Measurements from ENCODE around the gene RIPOR1. TPM values are rescaled to one million over a fixed set of nuclear protein-coding genes. Genes with fewer than 3 reads are reported as not detected.
A peak's percentile ranks its signal among the peaks of the same experiment; 100 is the strongest.

The RIPOR1 gene
- total RNA-seq, 1 experiment from 2014 or later: 14.8 TPM

DNA sequence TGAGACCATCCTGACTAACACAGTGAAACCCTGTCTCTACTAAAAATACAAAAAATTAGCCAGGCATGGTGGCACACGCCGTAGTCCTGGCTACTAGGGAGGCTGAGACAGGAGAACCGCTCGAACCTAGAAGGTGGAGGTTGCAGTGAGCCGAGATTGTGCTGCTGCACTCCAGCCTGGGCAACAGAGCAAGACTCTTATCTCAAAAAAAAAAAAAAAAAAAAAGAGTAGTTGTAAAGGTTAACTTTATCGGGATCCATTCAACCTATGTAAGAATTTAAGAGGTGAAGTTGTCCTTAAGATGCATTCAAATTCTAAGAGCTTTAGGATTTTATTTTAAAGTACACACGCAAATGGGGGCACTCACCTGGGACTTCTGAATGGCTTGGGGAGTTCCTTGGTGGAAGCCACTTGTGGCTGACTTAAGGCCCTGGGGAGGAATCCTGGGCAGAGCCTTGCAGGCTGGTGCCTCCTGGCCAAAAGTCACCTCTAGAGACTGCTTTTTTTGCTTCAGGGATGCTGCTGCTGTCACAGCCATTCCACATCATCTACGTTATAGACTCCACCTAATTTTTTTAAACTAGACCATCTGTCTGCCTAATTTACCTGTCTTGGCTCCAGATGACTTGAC is 37.0 kb downstream of the RIPOR1 start:
- no peaks in the 10 kb centered on the region for H3K9me2 ChIP-seq (replicated peaks; ENCODE audit: low read length)
- H2AFZ ChIP-seq (ENCODE audit: low read length): no peak overlapping the region
- TF ChIP-seq, protein P1, sequence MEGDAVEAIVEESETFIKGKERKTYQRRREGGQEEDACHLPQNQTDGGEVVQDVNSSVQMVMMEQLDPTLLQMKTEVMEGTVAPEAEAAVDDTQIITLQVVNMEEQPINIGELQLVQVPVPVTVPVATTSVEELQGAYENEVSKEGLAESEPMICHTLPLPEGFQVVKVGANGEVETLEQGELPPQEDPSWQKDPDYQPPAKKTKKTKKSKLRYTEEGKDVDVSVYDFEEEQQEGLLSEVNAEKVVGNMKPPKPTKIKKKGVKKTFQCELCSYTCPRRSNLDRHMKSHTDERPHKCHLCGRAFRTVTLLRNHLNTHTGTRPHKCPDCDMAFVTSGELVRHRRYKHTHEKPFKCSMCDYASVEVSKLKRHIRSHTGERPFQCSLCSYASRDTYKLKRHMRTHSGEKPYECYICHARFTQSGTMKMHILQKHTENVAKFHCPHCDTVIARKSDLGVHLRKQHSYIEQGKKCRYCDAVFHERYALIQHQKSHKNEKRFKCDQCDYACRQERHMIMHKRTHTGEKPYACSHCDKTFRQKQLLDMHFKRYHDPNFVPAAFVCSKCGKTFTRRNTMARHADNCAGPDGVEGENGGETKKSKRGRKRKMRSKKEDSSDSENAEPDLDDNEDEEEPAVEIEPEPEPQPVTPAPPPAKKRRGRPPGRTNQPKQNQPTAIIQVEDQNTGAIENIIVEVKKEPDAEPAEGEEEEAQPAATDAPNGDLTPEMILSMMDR (conservative IDR thresholded peaks at IDR 0.05; ENCODE audit: low read depth, low read length): no peak
- no peak for TF ChIP-seq EZH2 (IDR thresholded peaks at IDR 0.05; ENCODE audit: low read length, unreplicated experiment)
- TF ChIP-seq EZH2phosphoT487 (IDR thresholded peaks at IDR 0.05; ENCODE audit: borderline replicate concordance, low read length): no peak
- intact Hi-C loops (cut with micrococcal nuclease): no loop called here
- DNase-seq: no peak
- H3K79me2 ChIP-seq (ENCODE audit: low read length): peaks cover 77% of the 10 kb centered on the region
- no peak overlapping the region for H3K27ac ChIP-seq (ENCODE audit: low read length)
- no peak for ATAC-seq
- no peaks in the 10 kb centered on the region for H3K36me3 ChIP-seq (ENCODE audit: low read depth, low read length)
- H3F3A ChIP-seq (ENCODE audit: low read length, unreplicated experiment): no peaks in the 10 kb centered on the region
- no peaks in the 10 kb centered on the region for H3K27me3 ChIP-seq (ENCODE audit: low read length)
- no TSS peak for BruUV-seq (replicated peaks)
- H3K9ac ChIP-seq (ENCODE audit: low read length): no peak overlapping the region
- CTCF ChIA-PET: no interaction called here
- no peak overlapping the region for H3K4me3 ChIP-seq (ENCODE audit: low read length)
- H3K9me3 ChIP-seq (ENCODE audit: low read length): no peaks in the 10 kb centered on the region
- POLR2A ChIA-PET (ENCODE audit: unreplicated experiment): interaction anchor here (0.7 kb wide), 1 partner anchor 10 kb away, joined by 13 read pairs; no protein-coding TSS in a partner anchor
- H4K20me1 ChIP-seq (ENCODE audit: low read length): peaks cover 23% of the 10 kb centered on the region
- H3K4me1 ChIP-seq (ENCODE audit: insufficient read depth, low read length): peaks cover 17% of the 10 kb centered on the region
- H3K4me2 ChIP-seq (ENCODE audit: low read length): peak overlapping the region; percentile 91; the same call in 1 of the 2 replicates

DNA sequence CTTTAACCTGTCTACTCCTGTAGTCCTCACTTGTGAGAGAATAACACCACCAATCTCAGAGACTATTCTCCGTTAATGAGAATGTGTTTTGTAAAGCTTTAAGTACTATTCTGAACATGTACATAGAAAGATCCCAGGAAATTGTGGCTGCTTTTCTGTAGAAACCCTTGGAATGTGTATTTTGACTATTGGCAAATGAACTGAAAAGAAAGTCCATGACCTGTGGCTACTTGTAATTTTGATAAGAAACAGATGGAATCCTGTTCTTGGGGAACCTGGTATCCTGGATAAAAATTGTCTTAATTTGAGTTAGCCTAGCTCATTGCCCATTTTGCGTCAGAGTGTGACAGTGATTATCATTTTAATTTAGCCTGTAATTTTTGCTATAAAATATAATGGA is 42.8 kb downstream of the RIPOR1 start:
- intact Hi-C loops (cut with micrococcal nuclease): no loop called here
- no peaks in the 10 kb centered on the region for H4K20me1 ChIP-seq (ENCODE audit: low read length)
- H3K4me2 ChIP-seq (ENCODE audit: low read length): no peak overlapping the region
- H2AFZ ChIP-seq (ENCODE audit: low read length): no peak overlapping the region
- TSS peak; percentile 20 for BruUV-seq (replicated peaks)
- no peaks in the 10 kb centered on the region for H3F3A ChIP-seq (ENCODE audit: low read length, unreplicated experiment)
- ChIA-PET CTCF (no interaction called here), POLR2A (ENCODE audit: unreplicated experiment) (no interaction called here)
- no peaks in the 10 kb centered on the region for H3K4me1 ChIP-seq (ENCODE audit: insufficient read depth, low read length)
- no peaks in the 10 kb centered on the region for H3K9me2 ChIP-seq (replicated peaks; ENCODE audit: low read length)
- DNase-seq (no peak), ATAC-seq (no peak)
- peaks cover 16% of the 10 kb centered on the region; the same call in 1 of the 2 replicates for H3K36me3 ChIP-seq (ENCODE audit: low read depth, low read length)
- no peak overlapping the region for H3K4me3 ChIP-seq (ENCODE audit: low read length)
- no peak overlapping the region for H3K9ac ChIP-seq (ENCODE audit: low read length)
- TF ChIP-seq, protein P1 (conservative IDR thresholded peaks at IDR 0.05; ENCODE audit: low read depth, low read length): no peak
- TF ChIP-seq EZH2 (IDR thresholded peaks at IDR 0.05; ENCODE audit: low read length, unreplicated experiment) (no peak), EZH2phosphoT487 (IDR thresholded peaks at IDR 0.05; ENCODE audit: borderline replicate concordance, low read length) (no peak)
- H3K9me3 ChIP-seq (ENCODE audit: low read length): no peaks in the 10 kb centered on the region
- H3K27me3 ChIP-seq (ENCODE audit: low read length): no peaks in the 10 kb centered on the region
- H3K79me2 ChIP-seq (ENCODE audit: low read length): peaks cover 89% of the 10 kb centered on the region
- H3K27ac ChIP-seq (ENCODE audit: low read length): no peak overlapping the region

DNA sequence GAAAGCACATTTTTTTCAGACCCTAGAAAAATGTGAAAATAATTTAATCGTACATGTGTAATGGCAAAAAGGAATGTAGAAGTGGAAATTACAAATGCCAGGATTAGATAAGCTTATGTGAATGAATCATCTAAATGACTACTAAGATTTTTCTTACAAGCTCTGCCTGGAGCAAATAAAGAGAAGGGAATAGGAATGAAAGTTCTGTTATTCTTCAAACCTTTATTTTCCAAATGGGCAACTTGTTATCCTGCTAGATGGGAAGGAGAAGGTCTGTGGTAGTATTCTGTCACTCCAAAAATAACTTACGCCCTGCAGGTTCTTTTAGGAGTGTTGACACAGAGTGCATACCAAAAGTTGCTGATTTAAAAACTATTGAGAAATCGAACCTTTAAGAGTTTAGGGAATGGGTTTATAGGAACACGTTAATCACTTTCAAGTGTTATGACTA is 43.4 kb downstream of the RIPOR1 start:
- TF ChIP-seq, protein P1 (conservative IDR thresholded peaks at IDR 0.05; ENCODE audit: low read depth, low read length): no peak
- TF ChIP-seq EZH2phosphoT487 (IDR thresholded peaks at IDR 0.05; ENCODE audit: borderline replicate concordance, low read length): no peak
- TF ChIP-seq EZH2 (IDR thresholded peaks at IDR 0.05; ENCODE audit: low read length, unreplicated experiment): no peak
- Histone ChIP-seq H2AFZ (ENCODE audit: low read length) (no peak overlapping the region), H4K20me1 (ENCODE audit: low read length) (no peaks in the 10 kb centered on the region), H3K79me2 (ENCODE audit: low read length) (peaks cover 88% of the 10 kb centered on the region), H3F3A (ENCODE audit: low read length, unreplicated experiment) (no peaks in the 10 kb centered on the region), H3K27me3 (ENCODE audit: low read length) (no peaks in the 10 kb centered on the region), H3K9me3 (ENCODE audit: low read length) (no peaks in the 10 kb centered on the region), H3K4me3 (ENCODE audit: low read length) (no peak overlapping the region), H3K9me2 (replicated peaks; ENCODE audit: low read length) (no peaks in the 10 kb centered on the region), H3K27ac (ENCODE audit: low read length) (no peak overlapping the region), H3K9ac (ENCODE audit: low read length) (no peak overlapping the region), H3K4me1 (ENCODE audit: insufficient read depth, low read length) (no peaks in the 10 kb centered on the region), H3K36me3 (ENCODE audit: low read depth, low read length) (peaks cover 16% of the 10 kb centered on the region; the same call in 1 of the 2 replicates), H3K4me2 (ENCODE audit: low read length) (no peak overlapping the region)
- DNase-seq (no peak), ATAC-seq (no peak)
- ChIA-PET CTCF (no interaction called here), POLR2A (ENCODE audit: unreplicated experiment) (no interaction called here)
- intact Hi-C loops (cut with micrococcal nuclease): no loop called here
- BruUV-seq (replicated peaks): no TSS peak

All from PC-3 (cell line).